ENCODE results near the gene MOCS3.

The MOCS3 gene

DNA sequence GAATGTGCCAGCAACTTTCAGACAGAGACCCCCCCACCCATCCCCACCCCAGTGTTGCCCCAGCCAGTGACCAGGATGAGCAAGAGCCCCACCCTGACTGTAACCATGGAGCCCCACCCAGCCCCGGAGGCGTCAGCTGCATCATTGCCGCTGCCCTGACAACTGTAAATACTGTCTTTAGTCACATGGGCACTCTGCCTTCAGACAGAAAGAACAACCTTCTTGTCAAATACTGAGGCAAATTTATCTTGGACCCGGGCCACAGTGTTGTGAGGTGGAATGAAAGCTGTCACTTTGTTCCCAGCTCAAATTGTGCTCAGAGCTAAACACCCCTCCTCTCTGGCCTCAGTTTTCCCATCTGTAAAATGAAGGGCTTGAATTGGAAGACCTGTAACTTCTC lies 23.7 kb downstream of the MOCS3 start:
- peak; percentile 70 for DNase-seq

DNA sequence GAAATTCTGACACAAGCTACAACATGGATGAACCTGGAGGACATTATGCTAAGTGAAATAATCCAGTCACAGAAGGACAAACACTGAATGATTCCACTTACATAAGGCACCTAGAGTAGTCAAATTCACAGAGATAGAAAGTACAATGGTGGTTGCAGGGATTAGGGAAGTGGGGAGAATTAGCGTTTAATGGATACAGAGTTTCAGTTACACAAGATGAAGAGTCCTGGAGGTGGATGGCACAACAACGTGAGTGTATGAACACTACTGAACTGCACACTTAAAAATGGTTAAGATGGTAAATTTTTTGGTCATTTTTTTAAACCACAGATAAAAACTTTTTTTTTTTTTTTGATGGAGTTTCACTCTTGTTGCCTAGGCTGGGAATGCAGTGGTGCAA lies 24.7 kb downstream of the MOCS3 start:
- DNase-seq, result no peak

DNA sequence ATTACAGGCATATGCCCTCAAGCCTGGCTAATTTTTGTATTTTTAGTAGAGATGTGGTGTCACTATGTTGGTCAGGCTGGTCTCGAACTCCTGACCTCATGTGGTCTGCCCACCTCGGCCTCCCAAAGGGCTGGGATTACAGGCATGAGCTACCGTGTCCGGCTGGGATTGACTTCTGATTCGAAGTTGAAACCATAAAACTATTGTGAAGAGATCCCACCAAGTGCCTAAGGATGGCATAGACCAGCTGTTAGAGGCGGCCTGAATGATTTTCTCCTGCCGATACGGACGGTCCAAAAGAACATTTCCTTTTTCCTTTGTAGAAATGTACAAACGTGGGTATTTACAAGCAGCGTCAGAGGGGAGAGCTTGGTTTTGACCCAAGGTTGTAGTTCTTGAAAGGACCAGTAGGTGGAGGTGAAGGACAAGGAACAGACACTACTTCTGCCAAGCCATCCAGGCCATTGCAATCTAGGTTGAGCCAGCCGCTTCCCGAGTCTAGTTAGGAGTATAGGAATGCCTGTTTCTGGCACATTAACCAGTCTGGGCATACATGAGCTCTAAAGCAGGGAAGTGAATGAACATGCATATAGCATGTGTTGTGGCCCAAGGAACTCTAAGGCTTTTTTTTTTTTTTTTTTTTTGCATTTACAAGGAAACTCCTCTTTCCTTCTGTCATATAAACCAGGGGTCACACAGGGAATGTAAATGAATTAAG lies 29.0 kb downstream of the MOCS3 start:
- DNase-seq, result peak; percentile 86

DNA sequence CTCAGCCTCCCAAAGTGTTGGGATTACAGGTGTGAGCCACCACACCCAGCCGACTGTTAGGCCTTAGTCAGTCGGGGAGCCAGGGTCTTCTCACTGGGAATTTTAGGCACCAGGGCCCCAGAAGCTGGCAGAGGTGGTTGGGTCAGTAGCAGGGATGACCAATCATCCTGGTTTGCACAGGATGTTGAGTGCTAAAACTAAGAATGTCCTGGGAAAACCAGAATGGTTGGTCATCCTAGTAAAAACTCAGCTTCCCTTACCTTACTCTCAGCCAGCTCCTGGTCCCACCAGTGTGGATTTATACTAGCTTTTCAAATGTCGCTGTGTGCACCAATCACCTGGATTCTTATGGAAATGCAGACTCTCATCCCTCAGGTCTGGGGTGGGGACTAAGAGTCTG lies 32.5 kb downstream of the MOCS3 start:
- no peak for DNase-seq

DNA sequence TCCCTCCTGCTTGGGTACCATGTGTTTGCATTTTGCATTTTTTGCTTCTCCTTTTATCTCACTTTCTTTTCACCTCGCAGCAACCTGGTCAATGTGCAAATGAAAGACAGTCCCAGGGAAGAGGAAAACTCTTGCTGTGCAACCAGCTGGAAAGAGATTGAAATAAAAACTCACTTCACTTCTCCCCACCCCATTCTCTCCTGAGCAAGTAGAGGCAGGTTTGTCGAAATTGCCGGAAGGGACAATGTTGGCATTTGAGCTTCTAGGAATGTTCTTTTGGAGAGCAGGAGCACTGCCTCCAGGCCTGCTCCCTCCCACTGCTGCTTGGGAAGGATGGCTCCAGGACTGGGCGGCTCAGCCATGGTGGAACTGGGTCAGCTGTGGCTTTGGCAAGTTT lies 33.7 kb downstream of the MOCS3 start:
- no peak for DNase-seq

DNA sequence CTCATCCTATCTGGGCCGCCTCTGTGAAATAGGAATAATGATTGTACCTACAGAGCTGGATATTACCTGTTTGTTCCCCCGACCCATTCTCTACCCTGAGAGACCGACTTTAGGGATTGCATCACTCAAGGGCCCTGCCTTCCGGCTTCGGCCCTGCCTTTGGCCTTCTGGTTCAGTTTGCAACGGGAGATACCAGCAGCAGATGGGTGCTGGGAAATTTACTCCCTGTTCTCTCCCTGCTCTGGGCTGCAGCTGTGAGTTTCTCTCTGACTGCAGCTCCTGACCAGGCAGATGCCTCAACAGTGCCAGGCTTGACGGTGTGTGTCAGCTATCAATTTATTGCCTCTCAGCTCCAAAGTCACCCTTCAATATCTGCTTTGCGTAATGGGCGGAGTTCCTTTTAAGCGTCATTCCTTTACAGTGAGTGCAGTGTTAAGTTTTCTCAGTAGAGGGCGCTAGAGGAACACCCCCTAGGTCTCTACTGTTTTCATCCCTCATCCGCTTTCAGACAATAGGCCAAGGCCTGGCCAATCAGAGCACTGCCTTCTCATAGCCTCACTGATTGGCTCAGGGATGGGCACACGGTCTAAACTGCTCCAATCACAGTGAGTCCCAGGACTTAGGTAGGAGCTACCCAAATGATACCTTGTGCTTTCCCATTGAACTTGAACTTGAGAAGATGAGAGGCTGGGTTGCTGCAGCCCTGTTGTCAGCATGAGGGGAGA lies 34.3 kb downstream of the MOCS3 start:
- DNase-seq, result peak; percentile 82

DNA sequence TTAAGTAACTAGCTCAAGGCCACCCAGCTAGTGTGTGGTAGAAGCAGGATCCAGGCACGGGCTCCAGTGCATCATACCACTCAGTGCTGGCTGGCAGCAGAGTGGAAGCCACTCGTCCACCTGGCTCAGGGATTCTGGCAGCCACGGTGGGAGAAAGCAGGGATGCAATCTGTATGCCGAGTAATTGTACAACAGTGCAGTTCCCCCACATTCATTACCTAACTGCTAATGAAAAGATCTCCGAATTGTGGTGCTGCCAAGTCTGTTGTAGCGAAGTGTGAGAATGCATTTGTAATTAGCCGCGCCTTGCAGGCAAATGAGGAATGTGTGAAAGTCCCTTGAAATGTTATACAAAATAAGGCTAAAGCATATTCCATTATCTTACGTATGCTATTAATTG lies 35.3 kb downstream of the MOCS3 start:
- DNase-seq, result no peak

DNA sequence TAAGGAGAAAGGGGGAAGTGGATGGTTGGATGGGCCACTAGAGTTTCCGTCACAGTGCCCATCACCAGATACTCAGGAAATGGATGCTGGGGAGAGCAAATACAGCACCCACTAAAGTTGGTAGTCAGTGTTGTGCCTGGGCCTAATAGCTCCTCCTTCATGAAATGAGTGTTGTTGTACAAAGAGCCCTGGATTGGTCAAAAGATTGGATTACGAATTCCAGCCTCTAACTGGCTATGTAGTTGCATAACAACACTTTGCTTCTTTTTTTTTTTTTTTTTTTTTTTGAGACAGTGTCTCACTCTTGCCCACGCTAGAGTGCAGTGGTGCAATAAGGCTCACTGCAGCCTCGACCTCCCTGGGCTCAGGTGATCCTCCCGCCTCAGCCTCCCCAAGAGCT lies 36.9 kb downstream of the MOCS3 start:
- no peak for DNase-seq

DNA sequence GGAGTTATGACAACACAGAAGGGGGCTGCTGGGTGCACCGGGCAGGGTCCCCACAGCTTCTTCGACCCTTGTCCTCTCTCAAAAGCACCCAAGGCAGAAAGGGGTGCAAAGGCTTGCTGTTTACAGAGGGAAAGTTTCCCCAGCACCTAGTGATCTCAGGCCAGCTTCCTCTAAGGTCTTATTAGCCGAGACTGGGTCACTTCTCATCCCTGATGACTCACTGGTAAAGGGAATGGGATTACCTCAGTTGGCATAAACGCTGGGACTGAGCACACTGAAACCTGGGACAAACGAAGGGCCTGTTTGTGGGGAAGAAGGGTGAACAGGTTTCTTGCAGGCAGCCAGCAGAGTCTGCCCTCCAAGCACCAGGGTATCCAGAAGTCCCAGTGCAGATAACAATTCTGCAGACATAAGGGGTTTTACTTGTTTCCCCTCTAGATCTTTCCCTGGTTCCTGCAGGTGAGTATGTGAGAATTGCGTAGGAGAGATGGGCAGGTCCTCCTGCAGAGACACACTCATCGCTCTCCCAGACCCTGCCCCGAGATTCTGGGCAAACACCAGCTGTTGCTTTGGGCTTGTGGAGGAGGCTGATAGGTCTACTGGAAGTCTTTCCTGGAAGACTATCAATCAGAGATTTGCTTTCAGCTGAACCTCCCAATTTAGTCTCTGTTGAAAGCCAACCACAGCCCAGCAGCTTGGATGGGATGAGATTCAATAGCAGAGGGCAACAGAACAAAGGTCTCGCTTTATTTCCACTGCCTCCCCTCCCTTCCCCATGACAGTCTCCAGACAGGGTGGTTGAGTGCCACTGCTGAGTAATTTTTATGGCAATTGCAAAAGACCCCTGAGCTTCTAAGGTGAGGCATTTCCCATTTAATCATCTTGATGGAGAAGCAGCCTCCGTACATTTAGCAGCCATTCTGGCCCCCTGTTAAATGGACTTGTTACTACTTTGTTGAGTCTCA lies 38.6 kb downstream of the MOCS3 start:
- DNase-seq, result peak; percentile 49

DNA sequence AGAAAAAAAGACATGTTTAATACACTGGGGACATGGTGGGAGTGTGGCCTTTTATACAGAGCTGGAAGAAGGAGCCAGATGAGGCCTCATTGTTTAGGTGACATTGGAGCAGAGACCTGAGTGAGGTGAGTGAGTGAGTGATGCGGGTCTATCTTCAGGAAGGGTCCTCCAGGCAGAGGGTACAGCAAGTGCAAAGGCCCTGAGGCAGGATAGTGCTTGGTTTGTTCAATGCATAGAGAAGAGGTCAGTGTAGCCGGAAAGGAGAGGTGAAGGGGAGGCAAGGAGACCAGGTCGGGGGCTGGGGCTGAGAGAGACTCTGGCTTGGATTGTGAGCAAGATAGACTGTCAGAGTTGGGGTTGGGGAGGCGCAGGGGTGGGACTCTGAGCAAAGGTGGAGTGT lies 40.7 kb downstream of the MOCS3 start:
- DNase-seq, result no peak

DNA sequence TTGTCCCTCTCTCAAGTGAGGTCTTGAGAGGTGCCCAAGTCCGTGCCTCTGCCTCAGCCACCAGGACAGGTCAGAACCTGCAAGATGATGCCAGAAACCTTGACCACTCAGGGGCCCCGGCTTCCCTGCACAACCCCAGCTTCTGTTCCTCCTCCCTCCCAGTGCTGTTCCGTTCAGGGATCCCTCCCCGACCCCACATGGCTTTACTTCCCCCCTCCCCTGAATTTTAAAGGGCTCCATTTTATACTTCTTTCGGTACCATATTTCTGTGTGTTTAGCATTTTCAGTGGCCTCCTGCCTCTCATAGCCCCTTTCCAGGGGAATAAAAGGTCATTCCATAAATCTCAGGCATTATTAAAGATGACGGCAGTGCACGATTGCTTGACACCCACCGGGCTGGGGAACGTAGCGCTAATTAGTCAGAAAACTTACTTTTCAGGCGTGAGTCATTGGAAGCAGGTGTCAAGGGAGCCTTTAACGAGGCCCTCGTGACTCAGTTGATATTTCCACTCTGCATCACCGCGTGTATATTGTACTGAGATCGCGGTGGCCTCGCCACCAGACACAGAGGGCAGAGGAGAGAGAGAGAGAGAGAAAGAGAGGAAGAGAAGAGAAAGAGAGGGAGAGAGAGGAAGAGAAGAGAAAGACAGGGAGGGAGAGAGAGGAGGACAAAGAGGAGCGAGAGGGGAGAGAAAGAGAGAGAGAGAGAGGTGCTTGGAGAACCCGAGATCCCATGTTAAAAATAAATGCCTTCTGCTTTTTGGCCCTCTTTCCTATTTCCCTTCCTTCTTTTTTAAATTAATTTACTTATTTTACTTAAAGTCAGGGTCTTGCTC lies 43.0 kb downstream of the MOCS3 start:
- DNase-seq, result no peak

DNA sequence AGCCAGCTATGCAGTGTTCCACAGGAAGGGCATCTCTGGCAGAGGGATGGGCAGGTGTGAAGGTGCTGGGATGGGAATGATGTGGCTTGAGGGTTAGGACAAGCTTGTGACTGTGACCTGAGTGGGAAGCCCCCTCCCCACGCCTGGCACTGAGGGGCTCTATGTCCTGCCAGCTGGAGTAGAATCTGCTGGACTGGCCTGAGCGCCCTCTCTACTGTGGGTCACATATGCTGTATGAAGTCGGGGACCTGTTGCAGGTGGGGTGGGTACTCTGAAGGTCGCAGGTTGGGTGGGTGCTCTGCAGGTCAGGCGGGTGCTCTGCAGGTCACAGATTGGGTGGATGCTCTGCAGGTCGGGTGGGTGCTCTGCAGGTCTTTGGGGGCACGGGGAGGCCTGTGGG lies 44.0 kb downstream of the MOCS3 start:
- no peak for DNase-seq

DNA sequence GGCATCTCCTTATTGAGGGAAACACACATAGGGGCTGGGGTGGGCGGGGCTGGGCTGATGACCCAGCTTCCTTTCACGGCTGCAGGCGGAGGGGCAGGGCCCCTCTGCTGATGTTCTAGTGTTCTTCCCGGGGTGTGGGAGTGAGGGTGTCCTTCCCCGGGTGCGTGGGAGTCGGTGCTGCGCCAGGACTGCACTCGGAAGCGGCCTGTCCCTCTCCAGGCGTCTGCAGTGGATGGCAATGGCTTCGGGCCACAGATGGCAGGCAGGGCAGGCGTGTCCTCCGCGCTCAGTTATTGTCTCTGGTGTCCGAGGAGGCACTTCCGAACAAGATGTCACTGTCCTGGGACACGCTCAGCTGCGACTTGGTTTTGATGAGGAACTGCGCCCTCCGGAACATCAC lies 45.1 kb downstream of the MOCS3 start:
- DNase-seq, result no peak

DNA sequence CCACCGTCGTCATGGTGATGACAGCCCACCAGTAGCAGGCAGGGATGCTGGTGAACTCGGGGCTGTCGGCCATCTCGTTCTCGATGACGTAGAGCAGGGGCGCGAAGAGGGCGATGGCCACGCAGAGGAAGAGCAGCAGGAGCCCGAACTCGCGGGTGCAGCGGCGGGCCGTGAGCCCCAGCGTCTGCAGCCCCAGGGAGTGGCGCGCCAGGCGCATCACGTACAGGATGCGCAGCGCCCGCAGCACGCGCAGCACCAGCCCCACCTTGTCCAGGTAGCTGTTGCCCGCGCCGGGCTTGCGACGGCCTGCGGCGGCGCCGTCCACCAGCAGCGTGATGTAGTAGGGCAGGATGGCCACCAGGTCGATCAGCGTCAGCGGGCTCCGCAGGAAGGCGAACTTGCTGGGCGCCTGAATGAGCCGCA lies 45.7 kb downstream of the MOCS3 start:
- no peak for DNase-seq

DNA sequence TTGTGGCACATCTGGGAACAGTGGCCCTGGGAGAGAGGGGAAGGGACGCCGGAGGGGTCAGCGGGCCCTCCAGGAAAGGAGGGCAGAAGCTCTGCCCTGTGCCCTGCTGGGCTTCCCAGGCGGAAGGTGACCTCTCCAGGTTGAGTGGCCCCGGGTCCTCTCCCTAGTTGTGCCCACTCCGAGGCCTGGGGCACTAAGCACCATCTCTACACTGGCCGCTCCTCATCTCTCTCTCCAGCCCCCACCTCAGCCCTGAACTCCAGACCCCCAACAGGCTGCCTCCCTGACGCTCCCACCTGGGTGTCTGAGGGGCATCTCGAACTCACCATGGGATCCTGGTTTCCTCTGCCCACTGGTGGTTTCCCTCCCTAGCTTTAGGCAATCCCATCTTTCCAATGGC lies 46.2 kb downstream of the MOCS3 start:
- no peak for DNase-seq

DNA sequence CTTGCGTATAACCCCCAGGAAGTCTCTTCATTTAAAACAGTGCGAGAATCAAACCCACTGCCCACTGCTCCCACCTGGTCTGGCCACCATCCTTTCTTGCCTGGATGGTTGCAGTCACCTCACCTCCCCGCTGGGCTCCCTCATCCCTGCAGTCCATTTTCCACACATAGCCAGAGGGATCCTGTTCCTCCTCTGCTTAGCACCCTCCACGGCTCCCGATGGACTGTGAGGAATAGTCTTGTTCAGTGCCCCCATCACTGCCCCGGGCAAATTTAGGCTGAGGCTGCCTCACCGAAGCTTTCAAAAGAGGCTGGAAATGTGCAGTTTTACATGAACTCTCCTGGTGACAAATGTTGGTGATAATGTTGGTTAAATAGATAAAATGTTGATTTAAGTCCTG lies 46.6 kb downstream of the MOCS3 start:
- DNase-seq, result no peak

DNA sequence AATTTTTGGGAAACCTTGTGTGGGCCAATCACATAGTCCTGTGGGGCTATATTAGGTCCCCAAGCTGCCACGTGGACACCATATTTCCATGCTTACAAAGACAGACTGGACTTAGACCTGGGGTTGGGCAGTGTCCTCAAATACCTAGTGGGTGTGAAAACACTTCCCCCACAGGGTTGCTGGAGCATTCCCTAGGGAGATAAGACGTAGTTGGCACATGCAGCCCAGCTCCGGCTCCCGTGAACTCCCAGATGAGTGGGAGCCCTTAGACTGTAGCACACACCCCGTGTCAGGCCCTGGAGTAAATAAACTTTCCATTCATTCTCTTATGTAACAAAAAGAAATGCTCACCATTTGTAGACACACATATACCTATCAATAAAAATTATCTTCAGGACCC lies 50.1 kb downstream of the MOCS3 start:
- DNase-seq, result no peak

DNA sequence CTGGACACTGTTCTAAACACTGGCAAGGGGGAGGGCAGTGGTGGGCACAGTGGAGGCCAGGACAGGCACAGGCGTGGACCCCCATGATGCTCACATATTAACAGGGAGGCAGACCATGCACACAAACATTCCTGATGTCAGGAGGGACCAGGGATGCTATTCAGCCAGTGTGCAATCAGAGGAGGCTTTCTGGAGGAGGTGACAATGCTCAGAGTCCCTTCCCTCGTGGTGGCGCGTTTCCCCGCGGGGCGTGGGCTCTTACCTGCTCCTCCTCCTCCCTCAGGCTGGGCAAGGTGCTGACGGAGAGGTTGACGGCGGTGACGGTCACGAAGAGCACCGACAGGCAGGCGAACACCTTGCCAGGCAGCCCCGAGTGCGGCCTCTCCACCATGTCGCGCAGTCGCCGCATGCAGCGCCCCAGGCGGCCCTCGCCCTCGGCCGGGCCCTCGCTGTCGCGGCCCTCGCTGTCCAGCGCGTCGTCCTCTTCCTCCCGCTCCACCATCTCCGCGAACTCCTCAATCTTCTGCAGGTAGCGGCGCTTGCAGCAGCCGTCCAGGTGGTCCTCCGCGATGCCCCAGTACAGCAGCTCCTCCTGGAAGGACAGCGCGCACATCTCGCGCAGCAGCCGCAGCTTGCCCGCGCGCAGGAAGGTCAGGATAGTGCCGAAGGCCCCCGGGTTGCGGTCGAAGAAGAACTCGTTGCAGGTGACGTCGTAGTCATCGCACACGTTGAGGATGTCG lies 50.9 kb downstream of the MOCS3 start:
- no peak for DNase-seq

DNA sequence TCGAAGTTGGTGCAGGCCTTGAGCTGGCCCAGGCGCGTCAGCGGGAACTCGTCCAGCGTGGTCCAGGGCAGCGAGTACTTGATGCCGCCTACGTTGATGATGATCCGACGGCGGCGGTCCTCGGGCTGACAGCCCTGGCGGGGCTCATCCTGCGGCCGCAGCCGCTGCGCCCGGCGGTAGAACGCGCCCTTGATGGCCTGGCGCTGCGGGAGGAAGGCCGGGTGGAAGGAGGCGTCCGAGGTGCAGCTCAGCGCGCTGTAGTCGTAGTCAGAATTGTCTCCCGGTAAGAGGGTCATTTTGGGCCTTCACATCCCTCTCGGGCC lies 51.4 kb downstream of the MOCS3 start:
- DNase-seq, result no peak

DNA sequence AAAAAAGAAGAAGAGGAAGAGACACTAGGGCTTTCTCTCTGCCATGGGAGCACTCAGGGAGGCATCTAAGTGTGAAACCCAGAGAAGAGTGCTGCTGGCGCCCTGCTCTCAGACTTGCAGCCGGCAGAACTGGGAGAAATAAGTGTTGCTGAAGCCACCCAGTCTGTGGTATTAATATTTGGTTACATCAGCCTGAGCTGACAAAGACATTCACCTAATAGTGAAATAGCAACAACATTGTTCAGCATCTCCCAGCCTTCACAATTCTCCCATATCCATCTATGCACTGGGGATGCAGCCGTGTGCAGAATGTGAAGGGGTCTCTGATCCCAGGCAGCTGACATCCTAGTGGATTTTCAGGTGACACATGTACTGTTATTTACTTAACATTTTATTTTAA lies 52.3 kb downstream of the MOCS3 start:
- DNase-seq, result no peak

DNA sequence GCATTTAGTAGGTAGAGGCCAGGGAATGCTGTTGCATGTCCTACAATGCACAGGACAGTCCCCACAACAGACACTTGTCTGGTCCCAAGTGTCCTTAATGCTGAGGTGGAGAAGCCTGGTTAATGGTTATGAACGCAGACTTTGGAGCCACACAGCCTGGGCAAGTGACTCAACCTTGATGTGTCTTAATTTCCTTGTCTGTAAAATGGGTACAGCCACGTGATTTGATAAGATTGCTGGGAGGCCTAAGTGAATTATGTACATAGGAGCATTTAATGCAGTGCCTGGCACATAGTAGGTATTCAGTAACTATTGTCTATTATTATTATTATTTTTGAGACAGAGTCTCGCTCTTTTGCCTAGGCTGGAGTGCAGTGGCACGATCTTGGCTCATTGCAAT lies 52.9 kb downstream of the MOCS3 start:
- DNase-seq, result no peak

DNA sequence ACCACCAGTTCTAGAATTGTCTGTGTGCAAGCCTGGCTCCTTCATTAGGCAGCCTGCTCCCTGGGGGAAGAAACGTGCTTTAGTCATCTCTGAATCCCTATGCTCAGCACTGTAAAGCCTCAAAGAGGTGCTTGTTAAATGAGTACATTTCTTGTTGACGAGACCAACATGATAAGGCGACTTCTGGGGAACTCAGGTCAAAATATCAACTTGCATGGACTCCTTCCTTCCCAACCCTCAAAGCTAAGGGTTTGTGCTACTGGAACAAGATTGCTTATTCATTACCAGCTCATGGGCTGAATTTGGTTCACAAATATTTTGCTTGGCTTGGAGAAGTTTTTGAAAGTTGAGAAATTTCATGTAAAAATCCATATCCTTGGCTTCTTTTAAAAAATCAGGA lies 53.7 kb downstream of the MOCS3 start:
- no peak for DNase-seq

Data from fibroblast of skin of back (primary cell).